Right renal pelvis (tissue), 4 donors: ENCODE results near the gene PSMD11. TPM values are rescaled to one million over a fixed set of nuclear protein-coding genes. Genes with fewer than 3 reads are reported as not detected.
"Not testable (repeated sequence)": the region's sequence is repeated elsewhere in the genome, so short reads cannot be mapped to it uniquely, and the experiment has no call there.

Source experiments
- DNase-seq, 4 donors: peaks; one replicate each; pipeline ENCODE4 v3.0.0-alpha.2; 2013; ENCODE audit warnings: low read depth in 4 of 4, low spot score in 3 of 4, missing footprints in 1 of 4
- polyA plus RNA-seq, 4 donors: library from polyadenylated mRNA; unstranded; fragments of 120-200 nt; gene quantifications; one replicate each; pipeline ENCODE4 v1.2.1, GENCODE V29; 2013; ENCODE audit not compliant: insufficient read length in 4 of 4

PSMD11 gene
- polyA plus RNA-seq: 100 to 1,000 TPM in 2 of 4 donors, 10 to 100 TPM in 2; 94.9 to 116 (median 100) TPM

- DNase-seq: peak; percentile 91 to 96 (median 95)
These were observed at the start of gene PSMD11 for GRCh38 chr17:32444301-32445073. TSS of gene PSMD11 (plus strand) at chr17:32444510. CDS start at chr17:32444524, 14 bp downstream.

GRCh38 chr17:32396343-32396742 lies 48.0 kb upstream of the PSMD11 start:
- no peak for DNase-seq

- no peak for DNase-seq
These were observed 45.4 kb upstream of the PSMD11 start for GRCh38 chr17:32398946-32399345.

GRCh38 chr17:32410085-32410484 lies 34.2 kb upstream of the PSMD11 start:
- not testable (repeated sequence) for DNase-seq

- no peak for DNase-seq
These were observed 17.4 kb upstream of the PSMD11 start for GRCh38 chr17:32426894-32427293.

GRCh38 chr17:32429598-32429997 lies 14.7 kb upstream of the PSMD11 start:
- DNase-seq: no peak

- DNase-seq: no peak
These were observed 3.6 kb upstream of the PSMD11 start for GRCh38 chr17:32440722-32441121.

- DNase-seq: no peak
These were observed 2.4 kb upstream of the PSMD11 start for GRCh38 chr17:32441886-32442285.

- DNase-seq: peak in 1 of 4 donors; percentile 9
These were observed 446 bp upstream of the PSMD11 start for GRCh38 chr17:32443827-32444300.

GRCh38 chr17:32445074-32445415 lies 735 bp downstream of the PSMD11 start:
- DNase-seq: peak in 2 of 4 donors; percentile 3 to 20

- DNase-seq: no peak
These were observed 1.2 kb downstream of the PSMD11 start for GRCh38 chr17:32445497-32445896.

GRCh38 chr17:32445971-32446370 lies 1.7 kb downstream of the PSMD11 start:
- DNase-seq: no peak

- no peak for DNase-seq
These were observed 2.6 kb downstream of the PSMD11 start for GRCh38 chr17:32446949-32447348.

- DNase-seq: no peak
These were observed 5.7 kb downstream of the PSMD11 start for GRCh38 chr17:32449963-32450362.

- not testable (repeated sequence) for DNase-seq
These were observed 6.1 kb downstream of the PSMD11 start for GRCh38 chr17:32450379-32450778.

- no peak for DNase-seq
These were observed 7.6 kb downstream of the PSMD11 start for GRCh38 chr17:32451879-32452278.

GRCh38 chr17:32452281-32452680 lies 8.0 kb downstream of the PSMD11 start:
- DNase-seq: no peak

- DNase-seq: no peak
These were observed 9.1 kb downstream of the PSMD11 start for GRCh38 chr17:32453370-32453769.

- no peak for DNase-seq
These were observed 14.1 kb downstream of the PSMD11 start for GRCh38 chr17:32458371-32458770.

GRCh38 chr17:32460054-32460453 lies 15.7 kb downstream of the PSMD11 start:
- DNase-seq: no peak

- no peak for DNase-seq
These were observed 17.2 kb downstream of the PSMD11 start for GRCh38 chr17:32461498-32461852.

GRCh38 chr17:32461853-32462617 lies 17.7 kb downstream of the PSMD11 start:
- DNase-seq: peak in 1 of 4 donors; percentile 28
